NCI-H2227 (cell line): ENCODE measurements around the gene ABCG1.

ENCODE experiments used
- DNase-seq: peaks from one replicate; lab custom pipeline; 2025; ENCODE audit not compliant: unreplicated experiment; lab: John Stamatoyannopoulos, UW

The ABCG1 gene

DNA sequence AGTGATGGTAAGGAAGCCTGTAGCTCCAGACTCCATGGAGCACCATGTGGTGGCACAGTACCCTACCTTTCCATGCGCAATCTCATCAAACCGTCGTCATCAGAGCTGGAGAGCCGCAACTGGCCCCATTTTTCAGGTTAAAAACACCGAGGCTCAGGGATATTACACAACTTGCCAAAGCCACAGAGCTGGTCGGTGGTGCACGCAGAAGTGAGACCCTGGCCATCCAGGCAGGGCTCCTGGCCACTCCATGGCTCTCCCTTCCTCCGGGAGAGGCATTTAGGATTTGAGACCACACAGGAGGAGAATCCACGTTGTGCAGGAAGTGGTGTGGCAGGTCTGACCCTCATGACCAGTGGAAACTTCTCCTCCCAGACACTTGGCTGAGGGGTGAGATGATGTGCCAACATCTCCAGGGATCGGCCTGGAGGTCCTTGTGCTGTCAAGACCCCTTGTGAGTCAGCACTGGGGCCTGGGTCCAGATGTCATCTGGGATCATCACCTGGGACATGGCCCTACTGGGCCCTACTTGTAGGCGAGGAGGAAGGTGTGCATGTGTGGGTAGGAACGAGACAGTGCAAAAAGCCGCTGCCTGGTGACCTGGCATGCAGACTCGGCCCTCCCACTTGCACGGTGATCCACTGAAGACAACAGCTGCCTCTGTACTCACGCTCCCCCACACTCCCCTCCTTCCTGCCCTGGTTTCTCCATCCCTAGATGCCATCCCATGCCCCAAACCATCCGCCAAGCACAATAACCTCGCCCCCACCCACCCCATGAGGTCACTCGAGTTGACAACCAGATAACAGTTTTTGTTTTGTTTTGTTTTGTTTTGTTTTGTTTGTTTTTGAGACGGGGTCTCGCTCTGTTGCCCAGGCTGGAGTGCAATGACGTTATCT lies 85.9 kb downstream of the ABCG1 start:
- no peak for DNase-seq

DNA sequence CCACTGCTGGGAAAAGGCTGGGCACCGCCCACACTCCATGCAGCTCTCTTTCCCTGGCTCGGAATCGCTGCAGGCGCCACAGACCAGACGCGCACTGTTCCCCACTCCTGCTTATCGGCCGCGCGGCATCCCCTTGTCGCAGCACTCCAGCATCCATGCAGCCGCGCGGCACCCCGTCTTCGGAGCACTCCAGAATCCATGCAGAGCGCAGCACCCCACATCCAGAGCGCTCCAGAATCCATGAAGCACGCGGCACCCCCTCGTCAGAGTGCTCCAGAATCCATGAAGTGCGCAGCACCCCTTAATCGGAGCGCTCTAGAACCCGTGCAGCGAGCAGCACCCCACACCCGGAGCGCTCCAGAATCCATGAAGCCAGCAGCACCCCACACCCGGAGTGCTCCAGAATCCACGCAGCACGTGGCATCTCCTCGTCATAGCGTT lies 86.8 kb downstream of the ABCG1 start:
- DNase-seq, result no peak

DNA sequence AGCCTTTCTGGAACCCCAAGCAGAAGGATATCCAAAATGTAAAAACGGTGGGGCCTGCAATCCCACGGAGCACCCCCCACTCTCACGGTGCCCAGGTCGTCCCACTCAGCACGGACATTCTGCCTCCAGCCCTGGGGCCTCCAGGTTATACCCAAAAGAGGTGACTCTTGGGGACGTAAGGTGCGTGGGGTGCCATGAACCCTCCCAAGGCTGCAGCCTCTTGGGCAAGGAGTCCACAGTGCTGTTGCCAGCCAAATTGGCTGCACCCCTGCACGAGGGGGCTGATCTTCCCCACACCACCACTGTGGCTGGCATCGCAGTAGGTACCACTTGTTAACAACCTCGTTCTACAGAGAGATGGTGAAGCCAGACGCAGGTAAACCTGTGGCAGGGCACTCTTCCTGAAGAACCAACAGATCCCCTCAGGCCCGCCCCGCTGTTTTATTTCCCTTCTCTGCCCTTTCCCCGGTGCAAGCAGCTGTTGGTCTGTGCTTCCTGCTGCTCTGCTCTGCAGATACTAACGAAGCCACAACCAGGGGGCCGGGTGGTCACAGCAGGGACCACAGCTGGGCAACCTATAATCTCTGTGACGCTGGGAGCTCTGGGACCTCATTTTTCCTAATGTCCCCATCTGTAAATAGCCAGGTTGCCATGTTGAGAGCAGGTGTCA lies 87.6 kb downstream of the ABCG1 start:
- no peak for DNase-seq

DNA sequence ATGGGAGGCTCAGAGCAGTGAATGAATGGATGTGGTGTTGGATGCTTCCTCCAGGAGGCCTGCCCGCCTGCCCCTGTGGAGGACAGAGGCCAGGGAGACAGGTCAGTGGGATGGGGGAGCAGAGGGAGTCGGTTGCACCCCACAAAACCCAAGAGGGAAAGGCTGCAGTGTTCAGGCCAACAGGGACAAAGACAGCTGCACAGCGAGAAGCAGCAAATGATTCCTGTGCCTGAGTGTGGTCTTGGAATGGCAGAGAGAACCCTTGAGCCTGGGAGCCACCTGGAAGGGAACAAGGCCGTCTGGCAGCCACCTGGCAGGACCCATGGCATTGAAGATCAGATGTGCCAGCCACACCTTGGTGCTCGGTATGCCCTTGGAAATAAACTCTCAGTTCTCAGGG lies 88.2 kb downstream of the ABCG1 start:
- DNase-seq, result no peak

DNA sequence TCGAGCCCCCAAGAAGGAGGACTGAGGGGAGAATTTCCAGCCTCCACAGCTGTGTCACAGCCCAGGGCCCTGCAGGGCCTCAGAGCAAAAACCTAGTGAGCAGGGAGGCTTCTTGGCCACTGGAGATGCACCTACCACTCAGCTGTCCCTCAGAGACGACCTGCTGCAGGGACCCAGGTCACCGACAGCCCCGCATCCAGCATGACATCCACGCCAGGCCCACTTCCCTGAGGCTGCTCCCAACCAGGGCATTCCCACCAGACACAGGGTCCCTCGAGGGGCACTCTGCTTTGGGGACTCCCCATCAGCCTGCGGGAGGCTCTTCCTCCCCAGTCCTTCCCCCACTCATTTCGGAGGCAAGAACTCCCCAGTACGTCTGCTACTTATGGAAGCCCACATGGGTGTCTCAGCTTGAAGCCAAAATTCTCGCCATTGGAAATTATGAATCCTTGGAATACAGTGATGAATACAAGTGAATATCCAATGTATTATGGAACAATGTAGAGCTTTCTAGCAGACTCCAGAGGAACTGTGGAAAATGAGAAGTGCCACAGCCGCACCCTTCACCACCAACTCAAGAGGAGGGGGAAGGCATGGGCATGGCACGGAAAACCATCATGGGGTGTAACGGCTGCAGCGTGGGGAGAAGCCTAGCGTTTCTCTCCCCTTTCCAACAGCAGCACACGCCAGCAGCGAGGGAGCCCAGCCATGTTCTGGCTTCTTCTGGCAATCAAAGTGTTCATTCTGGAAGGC lies 89.4 kb downstream of the ABCG1 start:
- no peak for DNase-seq

DNA sequence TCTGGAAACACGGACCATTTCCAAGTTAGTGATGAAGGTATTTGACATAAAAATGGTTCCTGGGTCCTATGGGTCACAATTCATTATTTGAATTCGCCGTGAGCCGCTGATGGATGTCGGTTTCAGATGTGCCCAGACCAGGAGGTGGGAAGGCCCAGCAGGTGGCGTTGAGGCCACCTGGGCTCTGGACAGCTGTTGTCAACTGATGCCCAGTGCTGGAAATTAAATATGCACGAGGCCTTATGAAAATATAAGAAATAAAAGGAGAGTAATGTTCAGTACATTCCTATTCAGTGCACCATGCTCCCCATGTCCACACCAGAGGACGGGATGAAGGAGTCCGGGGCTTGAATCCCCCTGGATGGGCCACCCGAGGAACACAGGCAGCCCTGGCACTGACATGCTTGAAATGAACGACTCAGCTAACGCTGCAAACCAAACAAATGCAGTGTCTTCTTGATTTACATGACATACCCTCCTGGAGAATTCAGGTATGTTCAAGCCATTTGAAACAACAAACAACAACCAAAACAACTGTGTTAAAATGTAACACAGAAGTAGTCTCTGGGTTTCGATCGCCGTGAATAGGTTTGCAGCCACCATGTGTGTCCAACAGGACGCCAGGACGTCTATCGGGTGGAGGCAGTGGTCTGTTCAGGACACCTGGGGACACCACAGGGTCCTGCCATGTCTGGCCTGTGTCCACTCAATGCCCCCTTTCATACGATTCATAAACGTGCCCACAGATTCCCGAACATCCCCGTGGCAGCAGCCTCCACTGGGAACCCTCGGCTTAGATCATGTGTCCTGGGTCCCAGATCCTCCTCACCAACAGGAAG lies 90.2 kb downstream of the ABCG1 start:
- DNase-seq, result no peak

DNA sequence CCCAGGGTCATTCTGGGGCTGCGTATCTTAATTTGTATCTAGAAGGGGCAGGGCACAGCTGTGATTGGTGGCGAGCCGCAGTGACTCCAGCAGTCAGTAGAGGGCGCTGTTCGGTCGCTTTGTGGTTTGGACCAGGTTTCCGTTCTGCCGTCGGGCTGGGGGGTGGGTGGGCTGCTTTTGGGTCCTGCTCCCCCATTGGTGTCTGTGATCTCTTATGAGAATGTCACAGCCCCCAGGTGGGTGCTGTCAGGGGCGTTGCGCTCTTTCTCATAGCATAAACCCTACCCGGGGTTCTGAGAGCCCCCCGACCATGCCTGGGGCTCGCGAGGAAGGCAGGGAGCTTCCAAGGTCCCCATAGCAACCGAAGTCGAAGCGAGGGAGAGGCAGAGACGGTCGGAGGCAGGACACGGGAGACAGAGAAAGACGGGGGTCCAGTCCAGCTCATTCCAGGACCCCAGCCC lies 90.8 kb downstream of the ABCG1 start:
- DNase-seq, result peak; percentile 76

DNA sequence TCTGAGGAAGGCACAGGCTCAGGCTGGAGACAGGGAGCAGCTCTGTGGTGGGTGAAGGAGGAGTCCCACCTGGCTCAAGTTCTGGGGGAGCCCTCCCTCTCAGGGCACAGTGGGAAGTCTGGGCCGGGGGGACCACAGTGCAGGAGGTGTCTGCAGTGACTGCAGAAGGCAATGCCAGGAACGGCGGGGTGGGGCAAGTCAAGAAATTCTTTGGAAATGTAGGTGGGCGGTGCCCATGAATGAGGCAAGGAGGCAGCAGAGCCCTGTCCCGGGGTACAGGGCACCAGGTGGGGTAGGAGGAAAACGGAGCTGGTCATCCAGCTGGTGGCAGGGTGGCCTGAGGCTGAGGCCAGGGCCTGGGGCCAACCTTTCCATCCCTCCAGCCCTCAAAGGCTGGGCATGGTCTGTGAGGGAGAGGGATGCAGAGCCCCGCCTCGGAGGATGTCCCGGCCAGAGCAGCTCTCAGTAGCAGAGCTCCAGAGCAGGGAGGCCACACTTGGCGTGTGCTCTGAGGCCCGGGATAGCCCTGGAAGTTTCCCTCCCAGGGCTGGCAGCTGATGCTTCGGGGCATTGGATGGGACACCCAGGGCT lies 91.6 kb downstream of the ABCG1 start:
- no peak for DNase-seq

DNA sequence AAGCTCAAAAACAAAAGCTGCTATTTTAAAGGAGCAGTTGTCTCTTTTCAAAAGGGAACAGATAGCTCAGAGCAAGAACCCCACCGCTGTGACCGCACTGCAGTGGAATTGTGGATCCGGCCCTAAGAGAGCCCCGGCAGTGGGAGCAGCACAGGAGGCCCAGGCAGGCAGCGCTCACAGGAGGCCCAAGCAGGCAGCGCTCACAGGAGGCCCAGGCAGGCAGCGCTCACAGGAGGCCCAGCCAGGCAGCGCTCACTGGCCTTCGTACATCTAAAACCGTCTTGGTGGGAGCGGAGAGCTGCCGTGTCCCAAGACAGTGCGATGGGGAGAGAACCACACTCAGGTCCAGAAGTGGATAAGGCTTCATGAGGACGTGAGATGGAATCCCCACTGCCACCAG lies 92.2 kb downstream of the ABCG1 start:
- DNase-seq, result no peak

DNA sequence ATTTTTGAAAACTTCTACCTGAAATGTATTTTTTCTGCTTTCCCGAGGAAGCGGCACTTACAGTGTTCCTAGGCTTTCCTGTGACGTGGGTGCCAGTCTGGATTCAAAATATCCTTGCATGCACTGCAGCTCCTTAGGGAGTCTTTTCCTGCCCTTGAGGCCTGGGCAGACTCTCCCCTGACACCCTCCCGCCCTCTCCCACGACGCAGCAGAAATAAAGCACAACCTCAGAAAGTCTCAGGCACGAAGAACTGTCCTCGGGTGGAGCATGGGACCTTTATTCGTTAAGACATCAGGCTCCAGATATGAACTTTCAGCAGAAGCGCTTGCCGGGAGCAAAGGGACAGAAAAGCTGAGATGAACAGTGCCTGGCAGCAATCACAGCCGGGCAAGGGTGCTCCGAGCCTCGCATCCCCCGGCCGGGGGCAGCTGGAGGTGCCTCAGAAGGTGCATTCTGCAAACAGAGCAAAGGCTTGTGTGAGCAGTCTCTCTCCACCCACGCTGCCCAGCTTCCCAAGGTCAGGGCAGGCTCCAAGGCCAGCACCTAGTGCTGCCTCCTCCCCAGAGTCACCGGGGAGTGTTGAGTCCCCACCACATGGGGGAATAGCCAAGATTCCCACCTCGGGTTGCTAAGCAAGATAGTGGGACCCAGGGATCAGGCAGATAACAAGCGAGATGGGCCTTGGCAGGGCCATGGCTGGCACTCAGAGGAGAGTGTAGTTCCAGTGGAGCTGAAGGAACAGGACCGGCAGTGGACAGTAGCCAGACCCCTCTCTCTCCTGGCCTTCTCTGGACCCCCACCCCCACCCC lies 93.1 kb downstream of the ABCG1 start:
- no peak for DNase-seq

DNA sequence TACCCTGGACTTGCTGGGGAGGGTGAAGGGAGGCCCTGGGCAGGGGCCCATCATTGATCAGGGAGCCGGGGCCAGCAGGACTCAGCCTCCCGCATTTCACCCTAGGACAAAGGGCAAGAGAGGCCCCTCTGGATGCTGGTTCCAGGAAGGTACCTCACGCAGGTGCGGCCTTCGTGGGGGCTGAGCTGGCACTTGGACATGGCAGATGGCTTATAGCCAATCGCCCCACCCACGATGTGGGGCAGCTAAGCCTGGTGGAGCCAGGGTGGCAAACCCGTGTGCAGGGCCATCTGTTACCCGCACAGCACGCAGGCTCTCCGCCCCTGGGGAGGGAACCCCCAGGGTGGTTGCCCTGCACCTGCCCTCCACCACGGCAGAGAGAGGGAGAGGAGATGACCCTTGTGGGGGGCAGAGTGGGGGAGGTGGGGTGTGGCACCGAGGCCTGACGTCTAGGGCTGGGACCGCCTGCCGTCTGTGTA lies 93.7 kb downstream of the ABCG1 start:
- DNase-seq, result no peak

DNA sequence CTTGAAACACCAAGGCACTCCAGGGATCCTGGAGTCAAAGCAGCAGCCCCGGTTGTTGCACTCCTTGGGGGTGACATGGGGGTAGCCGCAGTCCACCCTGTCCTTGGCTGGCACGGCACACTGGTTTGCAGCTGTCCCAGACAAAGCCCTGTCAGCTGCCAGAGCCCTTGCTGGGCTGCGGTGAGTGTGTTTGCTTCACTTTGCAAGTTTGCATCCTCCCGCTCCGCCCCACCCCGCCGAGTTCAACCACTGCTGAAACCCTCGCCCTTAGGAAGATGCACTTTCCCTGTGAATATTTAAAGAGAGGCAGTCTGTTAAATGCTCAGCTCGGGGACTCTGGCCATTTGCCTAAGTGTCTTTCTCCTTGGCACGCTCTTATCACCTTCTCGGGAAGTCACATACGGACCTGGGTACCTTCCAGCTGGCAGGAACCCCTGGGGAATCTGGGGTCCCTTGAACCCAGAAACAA lies 94.6 kb downstream of the ABCG1 start:
- no peak for DNase-seq

DNA sequence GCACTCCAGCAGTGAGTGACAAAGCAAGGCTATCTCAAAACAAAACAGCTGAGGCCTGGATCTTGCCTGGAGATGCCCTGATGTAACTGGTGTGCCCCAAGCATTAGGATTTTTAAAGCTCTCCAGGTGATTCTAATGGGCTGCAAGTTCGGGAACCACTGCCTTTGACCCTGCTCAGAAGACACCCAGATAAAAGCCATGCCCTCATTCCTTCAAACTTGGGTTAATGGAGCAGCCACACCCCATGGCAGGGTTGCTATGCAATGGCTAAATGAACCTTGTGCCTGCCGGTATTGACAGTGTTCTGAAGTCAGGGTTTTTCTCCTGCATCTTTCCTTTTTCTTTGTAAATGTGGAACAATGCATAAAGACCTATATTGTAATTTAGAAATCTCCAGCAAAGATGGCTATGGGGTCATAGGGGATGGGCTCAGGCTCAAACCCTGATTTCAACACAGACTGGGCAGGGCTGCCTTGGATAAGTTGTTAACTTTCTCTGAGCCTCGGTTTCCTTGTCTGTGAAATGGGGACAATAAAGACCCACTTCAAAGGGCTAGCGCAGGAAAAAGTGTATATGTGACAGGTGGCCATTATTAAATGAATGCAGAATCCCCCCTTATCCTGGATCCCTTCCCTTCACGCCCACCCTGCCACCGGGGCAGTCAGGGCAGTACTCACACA lies 95.8 kb downstream of the ABCG1 start:
- DNase-seq, result no peak

DNA sequence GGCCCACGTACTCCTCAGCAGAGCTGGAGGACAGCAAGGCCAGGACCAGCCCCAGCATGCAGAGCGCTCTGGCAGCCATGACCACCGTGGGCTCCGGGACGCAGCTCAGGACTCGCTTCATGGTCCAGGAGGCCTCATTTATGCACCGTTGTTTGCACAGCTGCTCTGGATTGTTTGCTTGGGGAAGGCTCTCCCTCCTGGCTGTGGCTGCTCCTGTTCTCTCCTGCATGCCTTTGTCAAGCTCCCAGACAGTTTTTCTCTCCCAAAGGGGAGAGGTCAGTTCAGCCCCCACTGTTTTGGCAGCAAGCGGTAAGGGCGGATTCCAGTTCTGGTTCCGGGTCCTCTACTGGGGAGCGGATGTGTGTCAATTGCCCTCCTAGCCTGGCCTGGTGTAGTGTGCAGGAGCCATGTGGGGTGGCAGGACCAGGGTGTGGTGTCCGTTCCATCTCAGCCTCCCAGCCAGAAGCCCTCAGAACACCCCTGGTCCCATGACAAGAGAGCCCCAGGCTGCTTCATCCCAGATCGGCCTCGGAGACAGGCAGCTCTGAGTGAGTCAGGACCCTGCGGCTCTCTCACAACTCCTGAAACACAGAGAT lies 96.5 kb downstream of the ABCG1 start, which contains the start of gene TFF3:
TSS of gene TFF3 (minus strand) at position 114 of the 596 bp plus-strand sequence. CDS start at position 79, 35 bp downstream.
- peak; percentile 20 for DNase-seq

DNA sequence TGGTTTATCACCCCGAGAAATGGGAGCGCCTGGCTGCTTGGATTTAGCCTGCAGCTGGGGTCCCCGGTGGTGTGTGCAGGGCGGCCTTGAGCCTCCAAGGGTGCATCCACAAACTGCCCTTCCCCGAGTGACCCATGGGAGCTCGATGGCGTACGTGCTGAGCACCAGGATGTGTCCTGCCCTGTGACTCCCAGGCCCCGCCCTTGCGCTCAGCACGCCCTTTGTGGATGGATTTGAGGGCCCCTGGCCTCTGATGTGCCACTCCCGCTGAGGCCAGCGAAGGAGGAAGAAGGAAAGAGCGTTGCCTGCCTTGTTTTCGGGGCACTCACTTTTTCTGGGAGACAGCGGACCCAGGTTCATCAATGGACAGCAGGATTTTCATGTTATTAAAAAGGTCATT lies 98.0 kb downstream of the ABCG1 start:
- no peak for DNase-seq

DNA sequence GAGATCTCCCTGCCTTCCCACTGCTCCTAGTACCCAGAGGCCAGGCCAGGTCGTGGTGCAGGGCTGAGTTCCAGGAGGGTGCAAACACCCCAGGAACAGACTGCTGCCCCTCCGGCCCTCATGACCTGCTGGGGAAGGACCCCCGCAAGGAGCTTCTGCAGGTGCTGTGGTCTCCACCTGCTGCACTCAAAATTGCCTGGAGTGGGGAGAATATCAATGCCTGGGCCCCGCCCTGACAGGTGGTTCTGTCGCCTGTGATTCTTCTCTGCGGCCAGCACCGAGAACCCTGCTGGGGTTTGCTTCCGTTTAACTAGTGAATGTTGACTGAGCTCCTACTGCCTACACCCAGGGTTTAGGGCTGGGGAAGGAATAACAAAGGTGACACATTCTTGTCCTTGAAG lies 98.4 kb downstream of the ABCG1 start:
- no peak for DNase-seq

DNA sequence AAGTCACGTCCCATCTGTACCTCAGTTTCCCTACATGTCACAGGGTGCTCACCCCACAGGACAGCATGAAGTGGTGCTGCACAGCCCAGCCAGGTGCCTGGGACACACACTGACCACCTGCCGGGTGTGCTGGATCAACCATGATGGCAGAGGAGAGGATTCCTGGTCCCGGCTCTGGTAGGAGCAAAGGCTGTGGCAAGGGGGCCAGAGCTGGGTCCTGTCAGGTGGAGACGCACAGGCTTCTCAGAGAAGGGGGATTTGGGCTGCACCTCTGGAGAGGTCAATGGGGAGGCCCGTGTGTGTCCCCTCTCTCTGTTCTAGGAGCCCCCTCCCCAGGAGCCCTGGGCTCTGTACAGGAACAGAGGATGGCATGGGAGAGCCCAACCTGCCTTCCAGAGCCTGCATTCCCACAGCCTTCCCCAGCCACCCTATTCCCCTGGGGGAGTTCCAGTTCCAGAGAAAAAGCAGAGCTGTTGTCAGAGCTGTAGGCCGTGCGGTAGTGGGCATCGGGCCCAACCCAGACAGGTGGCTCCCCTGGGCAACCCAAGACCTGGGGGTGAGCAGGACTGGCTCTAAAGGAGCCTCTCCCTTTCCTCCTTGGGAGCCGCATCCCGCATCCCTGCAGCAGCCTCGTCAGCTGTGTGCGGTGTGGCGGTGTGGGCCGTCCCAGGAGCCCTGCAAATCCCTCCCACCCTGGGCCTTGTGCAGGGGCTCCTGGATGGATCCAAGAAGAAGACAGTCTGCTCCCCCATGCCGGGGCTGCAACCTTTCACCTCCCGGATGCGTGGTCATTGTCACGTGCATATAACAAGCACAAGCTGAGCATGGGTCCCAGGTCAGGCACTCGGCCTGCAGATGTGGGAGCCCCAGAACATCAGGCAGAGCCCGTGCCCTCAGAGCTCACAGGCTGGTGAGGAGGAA lies 99.1 kb downstream of the ABCG1 start:
- DNase-seq, result no peak
